Left lung (tissue), 10 donors: ENCODE measurements around the gene MACROD2. TPM values are rescaled to one million over a fixed set of nuclear protein-coding genes. Genes with fewer than 3 reads are reported as not detected.

Experiments
- ATAC-seq: fragments of 200-7000 bp; cut with Tn5 transposase; one replicate; pipeline ENCODE4 v1.9.1; 2020; ENCODE audit warnings: moderate library complexity
- DNase-seq, 4 donors: peaks; one replicate each; pipeline ENCODE4 v3.0.0-alpha.2; 2013 to 2020
- H3K27ac ChIP-seq, 2 donors: fragments of 200-600 bp; sonication (generic) in 1 of 2; one replicate each; pipeline versions ENCODE4 v1.5.0 to v1.8.0; 2020 to 2021
- H3K27me3 ChIP-seq, 2 donors: fragments of 200-600 bp; sonication (generic) in 1 of 2; one replicate each; pipeline versions ENCODE4 v1.5.0 to v1.8.0; 2020 to 2021
- H3K36me3 ChIP-seq, 2 donors: fragments of 200-600 bp; sonication (generic) in 1 of 2; one replicate each; pipeline versions ENCODE4 v1.5.0 to v1.8.0; 2020 to 2021
- H3K4me1 ChIP-seq, 2 donors: fragments of 200-600 bp; one replicate each; pipeline ENCODE4 v1.8.0; 2021
- H3K4me3 ChIP-seq, 2 donors: fragments of 200-600 bp; sonication (generic) in 1 of 2; one replicate each; pipeline versions ENCODE4 v1.5.0 to v1.8.0; 2020 to 2021; ENCODE audit warnings: mild to moderate bottlenecking in 1 of 2
- H3K9me3 ChIP-seq, 2 donors: fragments of 200-600 bp; sonication (generic) in 1 of 2; one replicate each; pipeline versions ENCODE4 v1.5.0 to v1.8.0; 2020 to 2021
- intact Hi-C, 2 donors: fragments of 100-400 bp; cut with DNase I; formaldehyde crosslinking; loops; one replicate each; pipeline versions ENCODE4 v1.11.2 to v1.14.2; 2022
- polyA plus RNA-seq, 6 donors: library from polyadenylated mRNA; unstranded; fragments of 120-200 nt; gene quantifications; one replicate each; pipeline ENCODE4 v1.2.1, GENCODE V29; 2013; ENCODE audit not compliant: insufficient read length in 6 of 6
- total RNA-seq, 2 donors: library from RNA; stranded (reverse); fragmentation: NEBNext Ultra II Directional; extraction: Animal tissue kit (Norgen Biotek cat#: 25700); gene quantifications; one replicate each; pipeline ENCODE4 v1.2.1, GENCODE V29; 2021
- TF ChIP-seq, protein P1 (sequence below), 2 donors: fragments of 200-600 bp; sonication (generic) in 1 of 2; IDR thresholded peaks; one replicate each; pipeline versions ENCODE4 v1.5.0 to v1.8.0; 2021; ENCODE audit warnings: antibody characterized with exemption in 2 of 2
- donor health status: DM: no; HTN: yes; CAD: no.
- donor health status: DM: no; HTN: no; CAD: no.

MACROD2 gene
- total and polyA plus RNA-seq, 8 donors: 6.1 to 23.6 (median 8.9) TPM

GRCh38 chr20:15703171-15703911 lies 1708.0 kb downstream of the MACROD2 start:
- H3K36me3 ChIP-seq: no peaks in the 10 kb centered on the region
- H3K27ac ChIP-seq: no peak overlapping the region
- intact Hi-C loops: no loop called here
- H3K4me1 ChIP-seq: no peaks in the 10 kb centered on the region
- H3K27me3 ChIP-seq: no peaks in the 10 kb centered on the region
- TF ChIP-seq, protein P1, sequence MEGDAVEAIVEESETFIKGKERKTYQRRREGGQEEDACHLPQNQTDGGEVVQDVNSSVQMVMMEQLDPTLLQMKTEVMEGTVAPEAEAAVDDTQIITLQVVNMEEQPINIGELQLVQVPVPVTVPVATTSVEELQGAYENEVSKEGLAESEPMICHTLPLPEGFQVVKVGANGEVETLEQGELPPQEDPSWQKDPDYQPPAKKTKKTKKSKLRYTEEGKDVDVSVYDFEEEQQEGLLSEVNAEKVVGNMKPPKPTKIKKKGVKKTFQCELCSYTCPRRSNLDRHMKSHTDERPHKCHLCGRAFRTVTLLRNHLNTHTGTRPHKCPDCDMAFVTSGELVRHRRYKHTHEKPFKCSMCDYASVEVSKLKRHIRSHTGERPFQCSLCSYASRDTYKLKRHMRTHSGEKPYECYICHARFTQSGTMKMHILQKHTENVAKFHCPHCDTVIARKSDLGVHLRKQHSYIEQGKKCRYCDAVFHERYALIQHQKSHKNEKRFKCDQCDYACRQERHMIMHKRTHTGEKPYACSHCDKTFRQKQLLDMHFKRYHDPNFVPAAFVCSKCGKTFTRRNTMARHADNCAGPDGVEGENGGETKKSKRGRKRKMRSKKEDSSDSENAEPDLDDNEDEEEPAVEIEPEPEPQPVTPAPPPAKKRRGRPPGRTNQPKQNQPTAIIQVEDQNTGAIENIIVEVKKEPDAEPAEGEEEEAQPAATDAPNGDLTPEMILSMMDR (IDR thresholded peaks at IDR 0.05): no peak
- no peak for DNase-seq
- no peak for ATAC-seq
- H3K4me3 ChIP-seq: no peak overlapping the region
- peaks cover 0 to 1% of the 10 kb centered on the region in 2 donors for H3K9me3 ChIP-seq

DNA sequence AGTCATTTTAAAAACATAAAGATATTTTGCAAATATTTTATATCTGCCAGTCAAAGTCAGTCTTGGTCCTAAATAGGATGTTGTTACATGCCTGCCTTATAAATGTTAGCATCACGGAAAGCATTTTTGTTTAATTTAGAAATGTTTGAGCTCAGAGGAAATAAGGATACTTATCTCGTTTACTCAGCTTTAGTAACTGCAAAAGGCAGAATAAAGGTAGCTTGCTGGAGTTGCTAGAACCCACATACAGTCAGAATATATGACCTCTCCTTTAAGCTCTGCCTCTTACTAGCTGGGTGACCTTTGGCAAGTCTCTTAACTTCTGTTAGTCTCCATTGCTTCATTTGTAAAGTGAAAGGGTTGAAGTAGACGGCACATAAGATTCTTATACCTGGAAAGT lies 1710.7 kb downstream of the MACROD2 start:
- H3K36me3 ChIP-seq: no peaks in the 10 kb centered on the region
- DNase-seq: no peak
- TF ChIP-seq, protein P1 (IDR thresholded peaks at IDR 0.05): no peak
- H3K27me3 ChIP-seq: no peaks in the 10 kb centered on the region
- H3K9me3 ChIP-seq: no peaks in the 10 kb centered on the region
- no peak for ATAC-seq
- no peaks in the 10 kb centered on the region for H3K4me1 ChIP-seq
- H3K4me3 ChIP-seq: no peak overlapping the region
- intact Hi-C loops: no loop called here
- H3K27ac ChIP-seq: no peak overlapping the region

- no peak for ATAC-seq
- Histone ChIP-seq H3K9me3 (no peaks in the 10 kb centered on the region), H3K4me1 (no peaks in the 10 kb centered on the region), H3K4me3 (no peak overlapping the region), H3K27me3 (no peaks in the 10 kb centered on the region), H3K27ac (no peak overlapping the region), H3K36me3 (no peaks in the 10 kb centered on the region)
- TF ChIP-seq, protein P1 (IDR thresholded peaks at IDR 0.05): no peak
- DNase-seq: no peak
- intact Hi-C loops: no loop called here
Observed at GRCh38 chr20:15706719-15707118, 1711.4 kb downstream of the MACROD2 start.

- Histone ChIP-seq H3K36me3 (no peaks in the 10 kb centered on the region), H3K27me3 (no peaks in the 10 kb centered on the region), H3K4me1 (no peaks in the 10 kb centered on the region), H3K27ac (no peak overlapping the region), H3K9me3 (no peaks in the 10 kb centered on the region), H3K4me3 (no peak overlapping the region)
- intact Hi-C loops: no loop called here
- ATAC-seq (peak; percentile 60), DNase-seq (peak in 1 of 4 donors; percentile 7)
- TF ChIP-seq, protein P1 (IDR thresholded peaks at IDR 0.05): peak; percentile 43 to 56
Observed at GRCh38 chr20:15708984-15709598, 1713.8 kb downstream of the MACROD2 start.

DNA sequence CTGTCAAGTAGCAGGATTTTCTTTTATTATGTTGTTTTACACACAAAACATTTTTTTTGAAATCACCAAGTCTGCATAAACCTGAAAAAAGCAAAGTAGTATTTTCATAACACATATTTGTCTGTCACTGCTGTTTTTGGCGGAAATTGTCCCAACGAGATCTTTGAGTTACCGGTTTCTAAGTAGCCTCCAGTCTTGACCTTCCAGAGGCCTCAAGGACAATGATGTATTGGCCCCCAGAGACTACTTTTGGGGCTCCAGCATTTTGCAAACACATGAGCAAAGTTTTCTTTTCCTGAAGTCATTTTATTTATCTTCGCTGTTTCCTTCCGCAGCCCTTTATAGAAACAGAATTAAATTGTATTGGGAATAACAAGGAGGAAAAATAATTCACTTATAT lies 1715.3 kb downstream of the MACROD2 start:
- Histone ChIP-seq H3K9me3 (no peaks in the 10 kb centered on the region), H3K27me3 (no peaks in the 10 kb centered on the region), H3K4me1 (no peaks in the 10 kb centered on the region), H3K36me3 (no peaks in the 10 kb centered on the region), H3K27ac (no peak overlapping the region), H3K4me3 (no peak overlapping the region)
- ATAC-seq: no peak
- DNase-seq: no peak
- intact Hi-C loops: no loop called here
- TF ChIP-seq, protein P1 (IDR thresholded peaks at IDR 0.05): no peak
